HUES6 (cell line): ENCODE measurements around the gene STK32B.

Source experiments
- H3K27ac ChIP-seq: 2 replicates; pipeline ENCODE4 v1.7.0; 2013; ENCODE audit warnings: low read depth, mild to moderate bottlenecking, low read length, inconsistent platforms
- H3K27me3 ChIP-seq: 2 replicates; pipeline ENCODE4 v1.6.1; 2013; ENCODE audit warnings: low read length; ENCODE audit not compliant: control insufficient read depth, insufficient read depth
- H3K36me3 ChIP-seq: 2 replicates; pipeline ENCODE4 v1.6.1; 2013; ENCODE audit warnings: low read length; ENCODE audit not compliant: control insufficient read depth, insufficient read depth
- H3K4me1 ChIP-seq: 2 replicates; pipeline ENCODE4 v1.6.1; 2013; ENCODE audit warnings: low read length; ENCODE audit not compliant: control insufficient read depth, insufficient read depth
- H3K4me3 ChIP-seq: 2 replicates; pipeline ENCODE4 v1.5.1; 2013; ENCODE audit warnings: low read depth, low read length
- H3K9ac ChIP-seq: one replicate; pipeline ENCODE4 v1.6.1; 2013; ENCODE audit warnings: mild to moderate bottlenecking, low read length
- H3K9me3 ChIP-seq: 2 replicates; pipeline ENCODE4 v1.6.1; 2013; ENCODE audit warnings: low read depth, low read length; ENCODE audit not compliant: control insufficient read depth, insufficient read depth

Gene STK32B

GRCh38 chr4:5469151-5469775, 418.0 kb downstream of the STK32B start:
- no peaks in the 10 kb centered on the region for H3K36me3 ChIP-seq
- no peaks in the 10 kb centered on the region for H3K9me3 ChIP-seq
- no peak overlapping the region for H3K4me3 ChIP-seq
- H3K9ac ChIP-seq, result no peak overlapping the region
- H3K27me3 ChIP-seq, result no peaks in the 10 kb centered on the region
- H3K27ac ChIP-seq, result no peak overlapping the region
- H3K4me1 ChIP-seq, result no peaks in the 10 kb centered on the region

- Histone ChIP-seq H3K9ac (no peak overlapping the region), H3K36me3 (no peaks in the 10 kb centered on the region), H3K9me3 (no peaks in the 10 kb centered on the region), H3K27me3 (no peaks in the 10 kb centered on the region), H3K4me3 (no peak overlapping the region), H3K4me1 (no peaks in the 10 kb centered on the region), H3K27ac (no peak overlapping the region)
Measured at GRCh38 chr4:5469861-5470260, 418.6 kb downstream of the STK32B start.

GRCh38 chr4:5470318-5471198, 419.3 kb downstream of the STK32B start:
- Histone ChIP-seq H3K9ac (no peak overlapping the region), H3K4me1 (no peaks in the 10 kb centered on the region), H3K9me3 (no peaks in the 10 kb centered on the region), H3K27me3 (no peaks in the 10 kb centered on the region), H3K36me3 (no peaks in the 10 kb centered on the region), H3K27ac (no peak overlapping the region), H3K4me3 (no peak overlapping the region)

- Histone ChIP-seq H3K9me3 (no peaks in the 10 kb centered on the region), H3K9ac (no peak overlapping the region), H3K27ac (no peak overlapping the region), H3K4me1 (no peaks in the 10 kb centered on the region), H3K36me3 (no peaks in the 10 kb centered on the region), H3K27me3 (no peaks in the 10 kb centered on the region), H3K4me3 (no peak overlapping the region)
Measured at GRCh38 chr4:5471206-5471605, 419.9 kb downstream of the STK32B start.

- Histone ChIP-seq H3K4me3 (no peak overlapping the region), H3K9me3 (no peaks in the 10 kb centered on the region), H3K4me1 (no peaks in the 10 kb centered on the region), H3K27ac (no peak overlapping the region), H3K9ac (no peak overlapping the region), H3K27me3 (no peaks in the 10 kb centered on the region), H3K36me3 (no peaks in the 10 kb centered on the region)
Measured at GRCh38 chr4:5471691-5472090, 420.4 kb downstream of the STK32B start.

GRCh38 chr4:5472160-5472591, 420.9 kb downstream of the STK32B start:
- Histone ChIP-seq H3K36me3 (no peaks in the 10 kb centered on the region), H3K9me3 (no peaks in the 10 kb centered on the region), H3K27me3 (no peaks in the 10 kb centered on the region), H3K4me3 (no peak overlapping the region), H3K4me1 (no peaks in the 10 kb centered on the region), H3K27ac (no peak overlapping the region), H3K9ac (no peak overlapping the region)

- no peak overlapping the region for H3K27ac ChIP-seq
- H3K9ac ChIP-seq, result no peak overlapping the region
- H3K9me3 ChIP-seq, result no peaks in the 10 kb centered on the region
- H3K4me1 ChIP-seq, result peaks cover 8% of the 10 kb centered on the region
- H3K36me3 ChIP-seq, result no peaks in the 10 kb centered on the region
- H3K4me3 ChIP-seq, result no peak overlapping the region
- no peaks in the 10 kb centered on the region for H3K27me3 ChIP-seq
Measured at GRCh38 chr4:5473125-5473524, 421.8 kb downstream of the STK32B start.

- H3K4me3 ChIP-seq, result no peak overlapping the region
- H3K9me3 ChIP-seq, result no peaks in the 10 kb centered on the region
- H3K36me3 ChIP-seq, result no peaks in the 10 kb centered on the region
- peaks cover 10% of the 10 kb centered on the region for H3K4me1 ChIP-seq
- H3K27ac ChIP-seq, result no peak overlapping the region
- no peak overlapping the region for H3K9ac ChIP-seq
- no peaks in the 10 kb centered on the region for H3K27me3 ChIP-seq
Measured at GRCh38 chr4:5474756-5475155, 423.5 kb downstream of the STK32B start.

GRCh38 chr4:5477613-5478012, 426.3 kb downstream of the STK32B start:
- Histone ChIP-seq H3K27ac (no peak overlapping the region), H3K9ac (no peak overlapping the region), H3K36me3 (no peaks in the 10 kb centered on the region), H3K27me3 (no peaks in the 10 kb centered on the region), H3K9me3 (no peaks in the 10 kb centered on the region), H3K4me3 (no peak overlapping the region), H3K4me1 (peaks cover 10% of the 10 kb centered on the region)

- H3K36me3 ChIP-seq, result no peaks in the 10 kb centered on the region
- peaks cover 10% of the 10 kb centered on the region for H3K4me1 ChIP-seq
- no peak overlapping the region for H3K4me3 ChIP-seq
- no peaks in the 10 kb centered on the region for H3K9me3 ChIP-seq
- no peak overlapping the region for H3K9ac ChIP-seq
- H3K27me3 ChIP-seq, result no peaks in the 10 kb centered on the region
- H3K27ac ChIP-seq, result no peak overlapping the region
Measured at GRCh38 chr4:5478169-5478568, 426.9 kb downstream of the STK32B start.

- Histone ChIP-seq H3K4me1 (peaks cover 10% of the 10 kb centered on the region), H3K36me3 (no peaks in the 10 kb centered on the region), H3K27me3 (no peaks in the 10 kb centered on the region), H3K27ac (no peak overlapping the region), H3K4me3 (no peak overlapping the region), H3K9ac (no peak overlapping the region), H3K9me3 (no peaks in the 10 kb centered on the region)
Measured at GRCh38 chr4:5478697-5479096, 427.4 kb downstream of the STK32B start.
